H1 (cell line): ENCODE measurements around the gene KLHL21.

ENCODE experiments used
- GTF2F1 ChIP-seq: IDR thresholded peaks from 2 replicates; pipeline ENCODE4 v1.6.1; 2012; ENCODE audit warnings: low read depth, low read length, improper control_type of control experiment, borderline replicate concordance
- JUN ChIP-seq: IDR thresholded peaks from 2 replicates; pipeline ENCODE4 v1.6.1; 2011; ENCODE audit warnings: low read depth, mild to moderate bottlenecking, improper control_type of control experiment, low read length
- TF ChIP-seq, protein P1 (sequence below), 3 experiments: IDR thresholded peaks; 1 replicate in 2 of 3; 2 replicates in 1 of 3; pipeline versions ENCODE4 v1.5.1 to v1.6.1; 2011; ENCODE audit warnings: low read length in 3 of 3, mild to moderate bottlenecking in 3 of 3, inconsistent platforms in 2 of 3, low read depth in 1 of 3, moderate library complexity in 1 of 3; ENCODE audit not compliant: insufficient read depth in 1 of 3; ENCODE audit errors: control extremely low read depth in 1 of 3

DNA sequence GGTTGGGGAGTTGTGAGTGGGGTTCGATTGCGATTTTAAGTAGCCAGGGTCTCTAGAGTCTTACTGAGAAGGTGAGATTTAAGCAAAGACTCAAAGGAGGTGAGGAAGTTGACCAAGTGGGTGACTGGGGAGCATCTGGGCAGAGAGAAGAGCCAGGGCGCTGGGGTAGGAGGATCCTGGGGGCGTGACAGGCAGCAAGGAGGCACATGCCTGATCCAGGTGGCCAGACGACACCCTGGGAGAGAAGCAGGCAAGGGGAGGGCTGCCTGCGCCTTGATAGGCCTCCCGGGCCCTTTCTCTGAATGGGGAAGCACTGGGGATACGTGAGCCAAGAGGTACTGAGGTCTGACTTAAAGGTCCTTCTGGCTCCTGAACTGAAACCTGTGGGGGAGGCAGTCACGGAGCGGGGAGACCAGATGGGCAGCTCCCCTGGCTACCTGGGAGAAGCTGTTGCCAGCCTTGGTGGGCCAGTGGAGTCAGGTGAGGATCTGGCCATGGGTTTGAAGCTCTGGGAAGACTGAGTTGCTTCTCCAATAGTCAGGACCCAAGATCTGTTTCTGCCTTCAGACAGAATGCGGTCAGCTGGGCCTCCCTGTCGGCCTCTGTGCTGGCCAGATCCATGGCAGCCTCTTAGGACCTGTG is 17.5 kb downstream of the KLHL21 start:
- TF ChIP-seq JUN: no peak
- TF ChIP-seq GTF2F1: no peak
- TF ChIP-seq, protein P1, sequence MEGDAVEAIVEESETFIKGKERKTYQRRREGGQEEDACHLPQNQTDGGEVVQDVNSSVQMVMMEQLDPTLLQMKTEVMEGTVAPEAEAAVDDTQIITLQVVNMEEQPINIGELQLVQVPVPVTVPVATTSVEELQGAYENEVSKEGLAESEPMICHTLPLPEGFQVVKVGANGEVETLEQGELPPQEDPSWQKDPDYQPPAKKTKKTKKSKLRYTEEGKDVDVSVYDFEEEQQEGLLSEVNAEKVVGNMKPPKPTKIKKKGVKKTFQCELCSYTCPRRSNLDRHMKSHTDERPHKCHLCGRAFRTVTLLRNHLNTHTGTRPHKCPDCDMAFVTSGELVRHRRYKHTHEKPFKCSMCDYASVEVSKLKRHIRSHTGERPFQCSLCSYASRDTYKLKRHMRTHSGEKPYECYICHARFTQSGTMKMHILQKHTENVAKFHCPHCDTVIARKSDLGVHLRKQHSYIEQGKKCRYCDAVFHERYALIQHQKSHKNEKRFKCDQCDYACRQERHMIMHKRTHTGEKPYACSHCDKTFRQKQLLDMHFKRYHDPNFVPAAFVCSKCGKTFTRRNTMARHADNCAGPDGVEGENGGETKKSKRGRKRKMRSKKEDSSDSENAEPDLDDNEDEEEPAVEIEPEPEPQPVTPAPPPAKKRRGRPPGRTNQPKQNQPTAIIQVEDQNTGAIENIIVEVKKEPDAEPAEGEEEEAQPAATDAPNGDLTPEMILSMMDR (IDR thresholded peaks at IDR 0.05; ENCODE audit: control extremely low read depth in 1 of 3, insufficient read depth in 1 of 3, low read depth in 1 of 3, low read length in 3 of 3): no peak
